HEK293T (cell line): ENCODE measurements around the gene PCBP3.

ENCODE experiments used
- ARNT ChIP-seq: fragments of 450-650 bp; IDR thresholded peaks from 2 replicates; pipeline ENCODE4 v1.6.1; 2017; ENCODE audit warnings: mild to moderate bottlenecking
- CTBP1 ChIP-seq: fragments of 450-650 bp; IDR thresholded peaks from 2 replicates; pipeline ENCODE4 v1.6.1; 2016; ENCODE audit warnings: borderline replicate concordance

DNA sequence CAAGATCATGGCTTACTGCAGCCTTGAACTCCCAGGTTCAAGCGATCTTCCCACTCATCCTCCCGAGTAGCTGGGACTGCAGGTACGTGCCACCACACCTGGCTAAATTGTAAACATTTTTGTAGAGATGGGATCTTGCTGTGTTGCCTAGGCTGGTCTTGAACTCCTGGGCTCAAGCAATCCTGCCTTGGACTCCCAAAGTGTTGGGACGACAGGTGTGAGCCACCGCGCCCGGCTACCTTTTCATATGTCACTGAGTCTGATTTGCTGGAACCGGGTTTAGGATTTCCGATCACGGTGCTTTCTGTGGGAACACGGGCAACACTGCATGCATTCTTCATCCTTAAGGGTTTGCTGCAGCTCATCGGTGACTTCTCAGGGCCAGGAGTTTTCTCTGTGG, 32.2 kb upstream of the PCBP3 start:
- no peak for TF ChIP-seq CTBP1
- TF ChIP-seq ARNT: no peak
